GM23338 (cell line): Measurements from ENCODE around the gene NUBPL.

Source experiments
- CREB1 ChIP-seq: fragments of 250-450 bp; sonication (Bioruptor Pico); IDR thresholded peaks from 2 replicates; pipeline ENCODE4 v1.5.0; 2020; ENCODE audit warnings: low read depth, mild to moderate bottlenecking, moderate library complexity
- CTCF ChIP-seq, 2 experiments: fragments of 200-600 bp in 1 of 2; sonication (generic) in 1 of 2; conservative IDR thresholded peaks; 2 replicates each; pipeline versions ENCODE4 v1.5.1 to v1.6.1; 2016 to 2017; ENCODE audit warnings: antibody characterized with exemption in 2 of 2, low read depth in 2 of 2, mild to moderate bottlenecking in 2 of 2, moderate library complexity in 1 of 2
- ETS1 ChIP-seq: IDR thresholded peaks from 2 replicates; pipeline ENCODE4 v1.6.1; 2016; ENCODE audit warnings: antibody characterized with exemption
- EZH2 ChIP-seq: fragments of 200-600 bp; sonication (generic); IDR thresholded peaks from one replicate; pipeline ENCODE4 v1.8.0; 2017; ENCODE audit warnings: antibody characterized with exemption, mild to moderate bottlenecking, low read depth; ENCODE audit not compliant: unreplicated experiment
- EZH2phosphoT487 ChIP-seq: fragments of 200-600 bp; sonication (generic); IDR thresholded peaks from one replicate; pipeline ENCODE4 v1.8.1; 2018; ENCODE audit warnings: antibody characterized with exemption; ENCODE audit not compliant: unreplicated experiment
- NANOG ChIP-seq: IDR thresholded peaks from 2 replicates; pipeline ENCODE4 v1.6.1; 2016; ENCODE audit warnings: antibody characterized with exemption, borderline replicate concordance
- POLR2AphosphoS5 ChIP-seq: IDR thresholded peaks from 2 replicates; pipeline ENCODE4 v1.6.1; 2016; ENCODE audit warnings: antibody characterized with exemption, low read depth
- REST ChIP-seq: IDR thresholded peaks from one replicate; pipeline ENCODE4 v1.6.1; 2018; ENCODE audit warnings: antibody characterized with exemption; ENCODE audit not compliant: unreplicated experiment
- STAT1 ChIP-seq: IDR thresholded peaks from one replicate; pipeline ENCODE4 v1.6.1; 2016; ENCODE audit warnings: antibody characterized with exemption; ENCODE audit not compliant: unreplicated experiment
- ZNF114 ChIP-seq: fragments of 250-450 bp; sonication (Bioruptor Pico); IDR thresholded peaks from 2 replicates; pipeline ENCODE4 v1.5.0; 2020; ENCODE audit warnings: mild to moderate bottlenecking, moderate library complexity

- TF ChIP-seq CTCF (conservative IDR thresholded peaks at IDR 0.05; ENCODE audit: low read depth in 2 of 2) (no peak), CREB1 (CRISPR knock-in tag) (no peak), ZNF114 (no peak), EZH2 (no peak), POLR2AphosphoS5 (no peak), REST (no peak), ETS1 (no peak), STAT1 (no peak), EZH2phosphoT487 (no peak), NANOG (no peak)
Observed at GRCh38 chr14:31596342-31597095, 35.3 kb downstream of the NUBPL start.
